ENCODE results near the gene SRR.

DNA sequence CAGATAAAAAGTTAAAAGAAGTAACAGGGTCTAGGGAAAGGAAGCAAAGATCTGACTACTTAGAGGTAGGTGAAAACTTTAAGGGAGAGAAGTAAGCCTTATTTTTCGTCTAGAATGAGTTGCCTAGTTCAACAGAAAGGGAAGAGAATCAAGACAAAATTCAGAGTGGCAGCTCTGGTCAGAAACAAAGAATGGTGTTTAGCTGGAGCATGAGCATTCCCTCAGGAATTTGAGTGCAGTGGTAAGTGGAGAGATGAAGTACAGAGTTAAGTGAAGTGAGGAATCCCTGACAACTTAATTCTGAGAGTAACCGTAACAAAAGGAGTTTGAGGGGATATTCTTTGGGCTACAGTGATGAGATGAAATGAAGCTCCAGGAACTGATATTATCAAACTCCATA, 11.7 kb upstream of the SRR start:
- TF ChIP-seq, protein P1, sequence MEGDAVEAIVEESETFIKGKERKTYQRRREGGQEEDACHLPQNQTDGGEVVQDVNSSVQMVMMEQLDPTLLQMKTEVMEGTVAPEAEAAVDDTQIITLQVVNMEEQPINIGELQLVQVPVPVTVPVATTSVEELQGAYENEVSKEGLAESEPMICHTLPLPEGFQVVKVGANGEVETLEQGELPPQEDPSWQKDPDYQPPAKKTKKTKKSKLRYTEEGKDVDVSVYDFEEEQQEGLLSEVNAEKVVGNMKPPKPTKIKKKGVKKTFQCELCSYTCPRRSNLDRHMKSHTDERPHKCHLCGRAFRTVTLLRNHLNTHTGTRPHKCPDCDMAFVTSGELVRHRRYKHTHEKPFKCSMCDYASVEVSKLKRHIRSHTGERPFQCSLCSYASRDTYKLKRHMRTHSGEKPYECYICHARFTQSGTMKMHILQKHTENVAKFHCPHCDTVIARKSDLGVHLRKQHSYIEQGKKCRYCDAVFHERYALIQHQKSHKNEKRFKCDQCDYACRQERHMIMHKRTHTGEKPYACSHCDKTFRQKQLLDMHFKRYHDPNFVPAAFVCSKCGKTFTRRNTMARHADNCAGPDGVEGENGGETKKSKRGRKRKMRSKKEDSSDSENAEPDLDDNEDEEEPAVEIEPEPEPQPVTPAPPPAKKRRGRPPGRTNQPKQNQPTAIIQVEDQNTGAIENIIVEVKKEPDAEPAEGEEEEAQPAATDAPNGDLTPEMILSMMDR (IDR thresholded peaks at IDR 0.05; ENCODE audit: insufficient read depth, low read length, poor library complexity, severe bottlenecking), result no peak
- no peak for TF ChIP-seq EZH2phosphoT487 (conservative IDR thresholded peaks at IDR 0.05; ENCODE audit: low read length)
